GM23248 (cell line): ENCODE data around the gene POLDIP2.

Experiments
- EZH2 ChIP-seq: fragments of 200-600 bp; sonication (generic); IDR thresholded peaks from 2 replicates; pipeline ENCODE4 v1.6.1; 2018; ENCODE audit warnings: antibody characterized with exemption, mild to moderate bottlenecking; ENCODE audit not compliant: insufficient read depth, poor library complexity, severe bottlenecking
- EZH2phosphoT487 ChIP-seq: fragments of 200-600 bp; sonication (generic); IDR thresholded peaks from 2 replicates; pipeline ENCODE4 v1.6.1; 2018; ENCODE audit warnings: antibody characterized with exemption, moderate library complexity, mild to moderate bottlenecking, low read depth; ENCODE audit not compliant: insufficient read depth

DNA sequence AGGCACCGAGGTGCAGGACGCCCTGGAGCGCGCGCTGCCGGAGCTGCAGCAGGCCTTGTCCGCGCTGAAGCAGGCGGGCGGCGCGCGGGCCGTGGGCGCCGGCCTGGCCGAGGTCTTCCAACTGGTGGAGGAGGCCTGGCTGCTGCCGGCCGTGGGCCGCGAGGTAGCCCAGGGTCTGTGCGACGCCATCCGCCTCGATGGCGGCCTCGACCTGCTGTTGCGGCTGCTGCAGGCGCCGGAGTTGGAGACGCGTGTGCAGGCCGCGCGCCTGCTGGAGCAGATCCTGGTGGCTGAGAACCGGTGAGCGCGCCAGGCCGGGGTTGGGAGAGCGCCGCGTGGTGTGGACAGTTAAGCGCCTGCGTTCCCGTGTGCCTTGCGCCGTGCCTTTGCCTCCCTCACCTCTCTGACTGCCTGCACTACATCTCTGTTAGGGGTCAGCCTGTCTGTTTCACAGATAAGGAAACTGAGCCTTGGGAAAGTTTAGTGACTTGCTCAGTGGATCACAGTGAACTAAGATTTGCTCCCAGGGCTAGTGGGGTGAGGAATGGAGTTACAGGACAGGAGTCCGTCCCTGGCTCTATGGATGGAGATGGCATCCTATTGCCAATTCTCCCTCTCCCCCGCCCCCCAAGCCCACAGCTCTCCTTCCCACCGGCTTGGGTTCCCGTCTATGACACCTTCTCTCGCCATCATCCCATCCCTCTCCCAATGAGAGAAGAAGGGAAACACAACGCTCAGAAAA is 15.0 kb upstream of the POLDIP2 start:
- TF ChIP-seq EZH2phosphoT487 = no peak
- no peak for TF ChIP-seq EZH2
